ENCODE measurements around the gene INPP5B. TPM values are rescaled to one million over a fixed set of nuclear protein-coding genes. Genes with fewer than 3 reads are reported as not detected.

INPP5B gene
- total RNA-seq, 1 donor from 2014 or later, result 17.9 TPM

GRCh38 chr1:37872692-37873091 lies 74.2 kb downstream of the INPP5B start:
- DNase-seq (ENCODE audit: low read depth, low spot score), result no peak

GRCh38 chr1:37868466-37868865 lies 78.4 kb downstream of the INPP5B start:
- no peak for DNase-seq (ENCODE audit: low read depth, low spot score)

- DNase-seq (ENCODE audit: low read depth, low spot score), result no peak
These were observed 79.1 kb downstream of the INPP5B start for GRCh38 chr1:37867784-37868183.

- DNase-seq (ENCODE audit: low read depth, low spot score), result no peak
These were observed 80.4 kb downstream of the INPP5B start for GRCh38 chr1:37866491-37866890.

- DNase-seq (ENCODE audit: low read depth, low spot score), result no peak
These were observed 81.3 kb downstream of the INPP5B start for GRCh38 chr1:37865348-37866120.

- no peak for DNase-seq (ENCODE audit: low read depth, low spot score)
These were observed 84.5 kb downstream of the INPP5B start for GRCh38 chr1:37862330-37862729.

- no peak for DNase-seq (ENCODE audit: low read depth, low spot score)
These were observed 85.7 kb downstream of the INPP5B start for GRCh38 chr1:37861151-37861550.

GRCh38 chr1:37860346-37860666 lies 86.5 kb downstream of the INPP5B start:
- DNase-seq (ENCODE audit: low read depth, low spot score), result no peak

- peak; percentile 89 for DNase-seq (ENCODE audit: low read depth, low spot score)
These were observed 87.1 kb downstream of the INPP5B start, which contains the start of gene MTF1 for GRCh38 chr1:37859507-37860345. TSS of gene MTF1 (minus strand) at chr1:37859592. CDS start at chr1:37857658, 1,934 bp downstream.

- no peak for DNase-seq (ENCODE audit: low read depth, low spot score)
These were observed 87.8 kb downstream of the INPP5B start for GRCh38 chr1:37858931-37859506.

- DNase-seq (ENCODE audit: low read depth, low spot score), result no peak
These were observed 92.4 kb downstream of the INPP5B start for GRCh38 chr1:37854406-37854805.

GRCh38 chr1:37853157-37853556 lies 93.7 kb downstream of the INPP5B start:
- no peak for DNase-seq (ENCODE audit: low read depth, low spot score)

GRCh38 chr1:37851782-37852210 lies 95.1 kb downstream of the INPP5B start:
- DNase-seq (ENCODE audit: low read depth, low spot score), result no peak

GRCh38 chr1:37851262-37851661 lies 95.6 kb downstream of the INPP5B start:
- DNase-seq (ENCODE audit: low read depth, low spot score), result no peak

- no peak for DNase-seq (ENCODE audit: low read depth, low spot score)
These were observed 96.4 kb downstream of the INPP5B start for GRCh38 chr1:37850352-37850955.

- DNase-seq (ENCODE audit: low read depth, low spot score), result no peak
These were observed 97.4 kb downstream of the INPP5B start for GRCh38 chr1:37849480-37849879.

GRCh38 chr1:37846647-37847339 lies 100.1 kb downstream of the INPP5B start:
- no peak for DNase-seq (ENCODE audit: low read depth, low spot score)

- DNase-seq (ENCODE audit: low read depth, low spot score), result no peak
These were observed 101.1 kb downstream of the INPP5B start for GRCh38 chr1:37845786-37846185.

GRCh38 chr1:37845049-37845646 lies 101.7 kb downstream of the INPP5B start:
- no peak for DNase-seq (ENCODE audit: low read depth, low spot score)

- no peak for DNase-seq (ENCODE audit: low read depth, low spot score)
These were observed 102.3 kb downstream of the INPP5B start for GRCh38 chr1:37844536-37844935.

GRCh38 chr1:37841652-37842051 lies 105.2 kb downstream of the INPP5B start:
- DNase-seq (ENCODE audit: low read depth, low spot score), result no peak
